ENCODE results near the gene NVL. TPM values are rescaled to one million over a fixed set of nuclear protein-coding genes. Genes with fewer than 3 reads are reported as not detected.

NVL gene
- polyA plus RNA-seq, 1 donor from 2014 or later = 77.3 TPM

DNA sequence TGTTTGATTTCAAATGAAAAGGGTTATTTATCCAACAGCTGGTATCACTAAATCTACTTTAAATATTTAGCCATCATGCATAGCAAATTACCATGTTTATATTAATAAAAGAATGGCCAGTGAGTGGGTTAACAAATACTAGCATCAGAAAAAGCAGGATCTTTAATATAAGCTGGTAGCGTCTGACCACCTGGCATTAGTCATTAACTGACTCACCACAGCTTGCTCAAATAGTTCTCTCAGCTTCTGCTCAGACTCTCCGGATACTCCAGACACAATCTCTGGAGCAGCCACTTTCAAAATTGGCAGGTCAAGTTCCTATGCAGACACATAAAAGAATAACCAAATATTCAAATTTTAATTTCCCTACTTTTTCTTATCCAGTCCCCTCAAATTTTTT lies 29.6 kb downstream of the NVL start:
- Histone ChIP-seq H4K20me1 (ENCODE audit: insufficient read depth) (no peaks in the 10 kb centered on the region), H3F3A (ENCODE audit: insufficient read depth, low read length, poor library complexity, severe bottlenecking) (no peaks in the 10 kb centered on the region), H3K4me3 (ENCODE audit: low read length) (no peak overlapping the region), H3K4me2 (ENCODE audit: low read length) (no peak overlapping the region), H3K9ac (ENCODE audit: low read length) (no peak overlapping the region), H2AFZ (ENCODE audit: low read depth, low read length) (no peak overlapping the region), H3K9me3 (ENCODE audit: low read length) (no peaks in the 10 kb centered on the region), H3K9me2 (ENCODE audit: insufficient read depth, low read length) (no peaks in the 10 kb centered on the region), H3K36me3 (ENCODE audit: insufficient read depth, low read length) (peaks cover 17% of the 10 kb centered on the region), H3K27me3 (ENCODE audit: insufficient read depth, low read depth, low read length) (no peaks in the 10 kb centered on the region), H3K27ac (ENCODE audit: low read length) (no peak overlapping the region), H3K79me2 (replicated peaks; ENCODE audit: insufficient read depth, low read length) (no peaks in the 10 kb centered on the region)
- no peak for TF ChIP-seq TAF1 (IDR thresholded peaks at IDR 0.05; ENCODE audit: low read depth)
- TF ChIP-seq SMC3 (conservative IDR thresholded peaks at IDR 0.05; ENCODE audit: poor library complexity) = no peak
- no peak for TF ChIP-seq POLR2AphosphoS5 (IDR thresholded peaks at IDR 0.05)
- TF ChIP-seq, protein P1, sequence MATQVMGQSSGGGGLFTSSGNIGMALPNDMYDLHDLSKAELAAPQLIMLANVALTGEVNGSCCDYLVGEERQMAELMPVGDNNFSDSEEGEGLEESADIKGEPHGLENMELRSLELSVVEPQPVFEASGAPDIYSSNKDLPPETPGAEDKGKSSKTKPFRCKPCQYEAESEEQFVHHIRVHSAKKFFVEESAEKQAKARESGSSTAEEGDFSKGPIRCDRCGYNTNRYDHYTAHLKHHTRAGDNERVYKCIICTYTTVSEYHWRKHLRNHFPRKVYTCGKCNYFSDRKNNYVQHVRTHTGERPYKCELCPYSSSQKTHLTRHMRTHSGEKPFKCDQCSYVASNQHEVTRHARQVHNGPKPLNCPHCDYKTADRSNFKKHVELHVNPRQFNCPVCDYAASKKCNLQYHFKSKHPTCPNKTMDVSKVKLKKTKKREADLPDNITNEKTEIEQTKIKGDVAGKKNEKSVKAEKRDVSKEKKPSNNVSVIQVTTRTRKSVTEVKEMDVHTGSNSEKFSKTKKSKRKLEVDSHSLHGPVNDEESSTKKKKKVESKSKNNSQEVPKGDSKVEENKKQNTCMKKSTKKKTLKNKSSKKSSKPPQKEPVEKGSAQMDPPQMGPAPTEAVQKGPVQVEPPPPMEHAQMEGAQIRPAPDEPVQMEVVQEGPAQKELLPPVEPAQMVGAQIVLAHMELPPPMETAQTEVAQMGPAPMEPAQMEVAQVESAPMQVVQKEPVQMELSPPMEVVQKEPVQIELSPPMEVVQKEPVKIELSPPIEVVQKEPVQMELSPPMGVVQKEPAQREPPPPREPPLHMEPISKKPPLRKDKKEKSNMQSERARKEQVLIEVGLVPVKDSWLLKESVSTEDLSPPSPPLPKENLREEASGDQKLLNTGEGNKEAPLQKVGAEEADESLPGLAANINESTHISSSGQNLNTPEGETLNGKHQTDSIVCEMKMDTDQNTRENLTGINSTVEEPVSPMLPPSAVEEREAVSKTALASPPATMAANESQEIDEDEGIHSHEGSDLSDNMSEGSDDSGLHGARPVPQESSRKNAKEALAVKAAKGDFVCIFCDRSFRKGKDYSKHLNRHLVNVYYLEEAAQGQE (IDR thresholded peaks at IDR 0.05; ENCODE audit: borderline replicate concordance) = no peak
- no peak for TF ChIP-seq EZH2 (IDR thresholded peaks at IDR 0.05; ENCODE audit: borderline replicate concordance, insufficient read depth, low read length, poor library complexity, severe bottlenecking)
- TF ChIP-seq EP300 (conservative IDR thresholded peaks at IDR 0.05; ENCODE audit: poor library complexity, severe bottlenecking) = no peak
- TF ChIP-seq MXI1 (conservative IDR thresholded peaks at IDR 0.05; ENCODE audit: poor library complexity, severe bottlenecking) = no peak
- no peak for TF ChIP-seq RAD21 (conservative IDR thresholded peaks at IDR 0.05)
- TF ChIP-seq, protein P2, sequence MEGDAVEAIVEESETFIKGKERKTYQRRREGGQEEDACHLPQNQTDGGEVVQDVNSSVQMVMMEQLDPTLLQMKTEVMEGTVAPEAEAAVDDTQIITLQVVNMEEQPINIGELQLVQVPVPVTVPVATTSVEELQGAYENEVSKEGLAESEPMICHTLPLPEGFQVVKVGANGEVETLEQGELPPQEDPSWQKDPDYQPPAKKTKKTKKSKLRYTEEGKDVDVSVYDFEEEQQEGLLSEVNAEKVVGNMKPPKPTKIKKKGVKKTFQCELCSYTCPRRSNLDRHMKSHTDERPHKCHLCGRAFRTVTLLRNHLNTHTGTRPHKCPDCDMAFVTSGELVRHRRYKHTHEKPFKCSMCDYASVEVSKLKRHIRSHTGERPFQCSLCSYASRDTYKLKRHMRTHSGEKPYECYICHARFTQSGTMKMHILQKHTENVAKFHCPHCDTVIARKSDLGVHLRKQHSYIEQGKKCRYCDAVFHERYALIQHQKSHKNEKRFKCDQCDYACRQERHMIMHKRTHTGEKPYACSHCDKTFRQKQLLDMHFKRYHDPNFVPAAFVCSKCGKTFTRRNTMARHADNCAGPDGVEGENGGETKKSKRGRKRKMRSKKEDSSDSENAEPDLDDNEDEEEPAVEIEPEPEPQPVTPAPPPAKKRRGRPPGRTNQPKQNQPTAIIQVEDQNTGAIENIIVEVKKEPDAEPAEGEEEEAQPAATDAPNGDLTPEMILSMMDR (IDR thresholded peaks at IDR 0.05; ENCODE audit: poor library complexity, severe bottlenecking) = no peak

DNA sequence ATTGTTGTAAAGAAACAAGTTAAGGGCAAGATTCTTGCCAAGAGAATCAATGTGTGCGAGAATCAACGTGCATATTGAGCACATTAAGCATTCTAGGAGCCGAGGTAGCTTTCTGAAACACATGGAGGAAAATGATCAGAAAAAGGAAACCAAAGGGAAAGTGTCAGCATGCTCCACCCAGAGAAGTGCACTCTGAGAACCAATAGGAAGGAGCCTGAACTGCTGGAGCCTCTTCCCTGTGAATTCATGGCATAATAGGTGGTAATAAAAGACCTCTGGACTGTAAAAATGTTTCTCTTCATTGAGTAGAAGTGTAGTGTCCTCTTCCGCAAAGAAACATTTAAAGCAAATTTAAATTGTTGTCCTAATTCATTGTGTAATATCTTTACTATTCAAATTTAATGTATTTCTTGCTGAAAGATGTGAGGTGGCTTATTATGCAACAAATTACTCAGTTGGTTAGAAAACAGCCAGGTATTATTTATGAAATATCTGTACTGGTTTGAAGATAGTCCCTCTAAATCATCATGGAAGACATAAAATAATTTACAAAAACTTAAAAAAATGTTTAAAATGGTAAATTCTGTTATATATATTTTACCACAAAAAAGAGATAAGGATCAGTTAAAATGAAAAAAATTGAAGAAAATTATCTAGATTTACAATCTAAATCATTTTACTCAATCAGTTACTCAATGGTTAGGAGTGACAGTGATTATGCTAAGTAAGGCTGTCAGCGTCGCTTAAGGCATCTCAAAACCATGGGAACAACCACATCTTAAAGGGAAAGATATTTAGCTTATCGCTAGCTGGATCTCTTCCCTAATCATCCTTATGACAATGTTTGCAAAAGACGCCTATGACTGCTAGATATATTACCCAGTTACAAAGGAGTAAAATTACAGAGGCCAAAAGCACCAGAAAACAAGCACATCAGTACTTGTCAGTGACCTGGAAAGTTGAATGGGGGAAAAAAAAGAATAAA lies 31.3 kb downstream of the NVL start:
- Histone ChIP-seq H3K27ac (ENCODE audit: low read length) (peak overlapping the region; percentile 1), H4K20me1 (ENCODE audit: insufficient read depth) (no peaks in the 10 kb centered on the region), H3K27me3 (ENCODE audit: insufficient read depth, low read depth, low read length) (no peaks in the 10 kb centered on the region), H3F3A (ENCODE audit: insufficient read depth, low read length, poor library complexity, severe bottlenecking) (no peaks in the 10 kb centered on the region), H3K4me2 (ENCODE audit: low read length) (no peak overlapping the region), H3K9me2 (ENCODE audit: insufficient read depth, low read length) (no peaks in the 10 kb centered on the region), H3K9ac (ENCODE audit: low read length) (no peak overlapping the region), H3K36me3 (ENCODE audit: insufficient read depth, low read length) (peaks cover 17% of the 10 kb centered on the region), H2AFZ (ENCODE audit: low read depth, low read length) (no peak overlapping the region), H3K4me3 (ENCODE audit: low read length) (no peak overlapping the region), H3K79me2 (replicated peaks; ENCODE audit: insufficient read depth, low read length) (no peaks in the 10 kb centered on the region), H3K9me3 (ENCODE audit: low read length) (no peaks in the 10 kb centered on the region)
- TF ChIP-seq SMC3 (conservative IDR thresholded peaks at IDR 0.05; ENCODE audit: poor library complexity) = no peak
- no peak for TF ChIP-seq POLR2AphosphoS5 (IDR thresholded peaks at IDR 0.05)
- TF ChIP-seq MXI1 (conservative IDR thresholded peaks at IDR 0.05; ENCODE audit: poor library complexity, severe bottlenecking) = no peak
- TF ChIP-seq RAD21 (conservative IDR thresholded peaks at IDR 0.05) = no peak
- TF ChIP-seq, protein P2 (IDR thresholded peaks at IDR 0.05; ENCODE audit: poor library complexity, severe bottlenecking) = no peak
- no peak for TF ChIP-seq EP300 (conservative IDR thresholded peaks at IDR 0.05; ENCODE audit: poor library complexity, severe bottlenecking)
- TF ChIP-seq EZH2 (IDR thresholded peaks at IDR 0.05; ENCODE audit: borderline replicate concordance, insufficient read depth, low read length, poor library complexity, severe bottlenecking) = no peak
- no peak for TF ChIP-seq TAF1 (IDR thresholded peaks at IDR 0.05; ENCODE audit: low read depth)
- TF ChIP-seq, protein P1 (IDR thresholded peaks at IDR 0.05; ENCODE audit: borderline replicate concordance) = no peak

Data from neural cell (in vitro differentiated cells).